Upper lobe of right lung (tissue), 1 donor: ENCODE measurements around the gene ABCD3. TPM values are rescaled to one million over a fixed set of nuclear protein-coding genes. Genes with fewer than 3 reads are reported as not detected.
"Not testable (repeated sequence)": the region's sequence is repeated elsewhere in the genome, so short reads cannot be mapped to it uniquely, and the experiment has no call there.

Source experiments
- ATAC-seq: fragments of 200-7000 bp; cut with Tn5 transposase; one replicate; pipeline ENCODE4 v1.9.1; 2020; ENCODE audit warnings: mild to moderate bottlenecking, moderate library complexity
- DNase-seq: peaks from one replicate; pipeline ENCODE4 v3.0.0-alpha.2; 2020
- H3K27ac ChIP-seq: fragments of 200-600 bp; one replicate; pipeline ENCODE4 v1.8.0; 2022
- H3K27me3 ChIP-seq: fragments of 200-600 bp; one replicate; pipeline ENCODE4 v1.8.0; 2022; ENCODE audit warnings: mild to moderate bottlenecking
- H3K36me3 ChIP-seq: fragments of 200-600 bp; one replicate; pipeline ENCODE4 v1.8.0; 2022
- H3K4me1 ChIP-seq: fragments of 200-600 bp; one replicate; pipeline ENCODE4 v1.8.0; 2022
- H3K4me3 ChIP-seq: fragments of 200-600 bp; one replicate; pipeline ENCODE4 v1.8.0; 2022; ENCODE audit warnings: mild to moderate bottlenecking
- H3K9me3 ChIP-seq: fragments of 200-600 bp; one replicate; pipeline ENCODE4 v1.8.0; 2022
- intact Hi-C: fragments of 100-400 bp; cut with DNase I; formaldehyde crosslinking; loops from one replicate; pipeline ENCODE4 v1.11.0; 2022
- long read RNA-seq: library from polyadenylated mRNA; unstranded; transcript quantifications from one replicate; pipeline ENCODE4 v2.0.0, GENCODE V29; 2021
- total RNA-seq: library from RNA; stranded (reverse); fragmentation: NEBNext Ultra II Directional; extraction: Animal tissue kit (Norgen Biotek cat#: 25700); gene quantifications from one replicate; pipeline ENCODE4 v1.2.1, GENCODE V29; 2021
- TF ChIP-seq, protein P1 (sequence below): fragments of 200-600 bp; IDR thresholded peaks from one replicate; pipeline ENCODE4 v1.8.0; 2022; ENCODE audit warnings: antibody characterized with exemption
- donor health status: DM: no; HTN: yes; CAD: no; lungs with severe emphysema.

Gene ABCD3
- total RNA-seq, result 50.9 TPM
- long read RNA-seq, transcript ABCD3-202 (23 exons, 3,538 nt), result major isoform, 42 of 58 reads
- long read RNA-seq, partial matches to known transcripts, result 5 of 58 reads
- long read RNA-seq, other reads (novel, unspliced or antisense), result 11 of 58 reads

DNA sequence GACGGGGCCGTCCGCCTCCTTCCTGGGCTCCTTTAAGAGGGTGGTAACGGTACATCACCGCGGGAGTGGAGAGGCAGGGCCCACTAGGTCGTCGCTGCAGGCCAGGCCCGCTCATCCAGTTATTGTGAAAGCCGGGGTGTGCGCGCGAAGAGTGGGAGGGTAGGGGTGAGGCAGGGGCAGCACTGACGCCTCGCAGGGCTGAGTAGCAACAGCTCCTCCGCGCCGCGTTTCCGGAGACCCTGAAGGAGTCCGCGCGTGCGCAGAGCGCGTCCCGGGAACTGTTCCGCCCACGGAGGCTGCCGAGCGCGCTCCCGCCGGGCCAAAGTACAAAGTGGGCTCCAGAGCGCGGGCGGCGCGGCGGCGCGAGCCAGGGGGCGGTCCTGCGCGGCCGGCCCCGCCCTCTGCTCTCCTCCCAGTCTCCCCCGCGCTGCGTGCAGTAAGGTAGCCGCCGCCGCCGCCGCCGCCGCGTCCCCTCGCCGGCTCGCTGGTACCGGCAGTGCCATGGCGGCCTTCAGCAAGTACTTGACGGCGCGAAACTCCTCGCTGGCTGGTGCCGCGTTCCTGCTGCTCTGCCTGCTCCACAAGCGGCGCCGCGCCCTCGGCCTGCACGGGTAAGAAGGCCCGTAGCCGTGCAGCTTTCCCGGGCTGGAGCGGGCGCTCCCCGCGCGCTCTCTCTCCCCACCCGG lies at the start of gene ABCD3:
Gene ABCD3, plus strand, starts transcription at position 412 of the 686 bp plus-strand sequence. Its CDS starts 90 bp downstream, at position 502.
- intact Hi-C loops, result no loop called here
- peak; percentile 98 for ATAC-seq
- TF ChIP-seq, protein P1, sequence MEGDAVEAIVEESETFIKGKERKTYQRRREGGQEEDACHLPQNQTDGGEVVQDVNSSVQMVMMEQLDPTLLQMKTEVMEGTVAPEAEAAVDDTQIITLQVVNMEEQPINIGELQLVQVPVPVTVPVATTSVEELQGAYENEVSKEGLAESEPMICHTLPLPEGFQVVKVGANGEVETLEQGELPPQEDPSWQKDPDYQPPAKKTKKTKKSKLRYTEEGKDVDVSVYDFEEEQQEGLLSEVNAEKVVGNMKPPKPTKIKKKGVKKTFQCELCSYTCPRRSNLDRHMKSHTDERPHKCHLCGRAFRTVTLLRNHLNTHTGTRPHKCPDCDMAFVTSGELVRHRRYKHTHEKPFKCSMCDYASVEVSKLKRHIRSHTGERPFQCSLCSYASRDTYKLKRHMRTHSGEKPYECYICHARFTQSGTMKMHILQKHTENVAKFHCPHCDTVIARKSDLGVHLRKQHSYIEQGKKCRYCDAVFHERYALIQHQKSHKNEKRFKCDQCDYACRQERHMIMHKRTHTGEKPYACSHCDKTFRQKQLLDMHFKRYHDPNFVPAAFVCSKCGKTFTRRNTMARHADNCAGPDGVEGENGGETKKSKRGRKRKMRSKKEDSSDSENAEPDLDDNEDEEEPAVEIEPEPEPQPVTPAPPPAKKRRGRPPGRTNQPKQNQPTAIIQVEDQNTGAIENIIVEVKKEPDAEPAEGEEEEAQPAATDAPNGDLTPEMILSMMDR, result no peak
- Histone ChIP-seq H3K4me1 (peaks cover 25% of the 10 kb centered on the region), H3K27ac (peak within 1 kb of the TSS; percentile 93), H3K36me3 (no peaks in the 10 kb centered on the region), H3K27me3 (no peaks in the 10 kb centered on the region), H3K9me3 (no peaks in the 10 kb centered on the region), H3K4me3 (peak within 1 kb of the TSS; percentile 88)
- DNase-seq, result peak; percentile 99

DNA sequence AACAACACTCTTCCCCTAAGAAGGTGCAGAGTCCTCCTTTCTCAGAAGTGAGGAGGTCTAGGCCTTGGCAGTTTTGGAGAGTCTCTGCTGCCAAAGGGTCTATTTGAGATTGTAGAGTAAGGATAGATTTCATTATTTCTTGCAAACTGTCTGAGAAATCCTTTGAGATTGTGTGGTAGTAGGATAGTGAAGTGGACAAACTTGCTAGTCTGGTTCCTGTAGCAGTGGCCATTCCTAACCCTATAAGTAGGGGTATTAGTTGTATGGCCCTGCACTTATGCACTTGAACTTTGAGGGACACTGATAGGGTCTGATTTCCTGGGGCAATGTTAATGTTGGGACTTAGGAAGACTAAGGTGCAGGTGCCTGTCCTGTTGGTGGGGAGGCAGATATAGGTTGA lies 45.4 kb upstream of the ABCD3 start:
- DNase-seq, H3K4me3 ChIP-seq, intact Hi-C loops, H3K4me1 ChIP-seq, H3K27ac ChIP-seq, H3K27me3 ChIP-seq, H3K36me3 ChIP-seq, H3K9me3 ChIP-seq, ATAC-seq: not testable (repeated sequence)

DNA sequence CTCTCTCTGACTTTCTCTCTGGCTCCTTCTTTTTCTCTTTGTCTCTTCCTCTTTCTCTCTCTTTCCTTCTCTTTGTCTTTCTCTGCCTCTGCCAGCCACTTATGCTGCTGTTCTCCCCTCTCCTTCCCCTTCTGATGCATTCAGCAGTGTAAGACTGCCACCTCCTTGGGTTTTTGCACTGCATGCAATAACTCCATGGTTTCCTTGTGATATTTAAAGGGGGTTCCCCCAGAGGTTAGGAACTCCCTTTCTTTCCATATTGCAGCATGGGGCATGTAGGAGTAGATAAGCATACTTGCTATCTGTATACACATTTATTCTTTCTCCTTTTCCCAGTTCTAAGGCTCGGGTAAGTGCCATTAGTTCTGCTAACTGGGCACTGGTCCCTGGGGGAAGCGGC lies 44.9 kb upstream of the ABCD3 start:
- H3K27me3 ChIP-seq, DNase-seq, H3K4me1 ChIP-seq, H3K27ac ChIP-seq, intact Hi-C loops, ATAC-seq, H3K4me3 ChIP-seq, H3K36me3 ChIP-seq, H3K9me3 ChIP-seq: not testable (repeated sequence)

DNA sequence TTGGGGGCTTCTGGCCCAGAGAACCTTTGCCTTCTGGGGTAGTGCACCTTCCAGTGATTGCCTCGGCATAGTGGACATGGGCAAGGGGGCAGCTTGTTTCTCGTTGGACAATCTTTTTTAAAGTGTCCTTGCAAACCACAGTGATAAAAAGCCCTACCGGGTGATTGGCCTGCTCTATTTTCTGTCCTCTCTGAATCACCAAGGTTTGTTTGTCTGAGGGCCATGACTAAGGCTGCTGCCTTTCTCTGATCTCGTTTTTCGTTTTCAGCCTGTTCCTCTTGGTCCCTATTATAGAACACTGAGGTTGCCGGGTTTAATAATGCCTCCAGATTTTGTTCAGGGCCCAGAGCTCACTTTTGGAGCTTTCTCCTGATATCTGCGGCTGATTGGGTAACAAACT lies 42.5 kb upstream of the ABCD3 start:
- H3K27ac ChIP-seq, H3K9me3 ChIP-seq, H3K4me3 ChIP-seq, intact Hi-C loops, H3K36me3 ChIP-seq, ATAC-seq, DNase-seq, H3K27me3 ChIP-seq, H3K4me1 ChIP-seq: not testable (repeated sequence)

DNA sequence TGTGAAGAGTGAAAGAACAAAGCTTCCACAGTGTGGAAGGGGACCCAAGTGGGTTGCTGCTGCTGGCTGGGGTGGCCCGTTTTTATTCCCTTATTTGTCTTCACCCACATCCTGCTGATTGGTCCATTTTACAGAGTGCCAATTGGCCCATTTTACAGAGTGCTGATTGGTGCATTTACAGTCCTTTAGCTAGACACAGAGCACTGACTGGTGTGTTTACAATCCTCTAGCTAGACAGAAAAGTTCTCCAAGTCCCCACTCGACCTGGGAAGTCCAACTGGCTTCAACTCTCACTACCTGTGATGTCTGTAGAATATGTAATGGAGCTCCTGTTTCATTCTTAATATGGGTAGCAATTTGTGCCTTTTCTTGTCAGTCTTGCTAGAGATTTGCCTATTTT lies 39.7 kb upstream of the ABCD3 start:
- intact Hi-C loops, H3K27ac ChIP-seq, H3K4me3 ChIP-seq, H3K36me3 ChIP-seq, ATAC-seq, H3K27me3 ChIP-seq, DNase-seq, H3K4me1 ChIP-seq, H3K9me3 ChIP-seq: not testable (repeated sequence)

DNA sequence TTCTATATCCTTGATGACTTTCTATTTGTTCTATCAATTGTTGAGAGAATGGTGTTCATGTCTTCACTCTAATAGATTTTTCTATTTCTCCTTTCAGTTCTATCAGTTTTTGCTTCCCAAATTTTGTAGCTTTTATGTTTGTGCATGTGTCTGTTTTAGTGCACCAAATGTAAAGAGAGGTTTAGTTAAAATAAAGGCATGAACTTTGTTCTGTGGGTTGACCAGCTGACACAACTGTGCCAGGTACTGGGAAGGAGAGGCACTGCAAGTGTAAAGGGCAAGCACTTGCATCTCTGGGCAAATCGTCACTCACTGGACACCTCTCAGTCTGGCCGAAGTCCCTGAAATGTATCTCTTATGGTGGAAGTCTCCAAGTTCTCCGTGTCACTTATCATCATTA lies 38.6 kb upstream of the ABCD3 start:
- ATAC-seq (no peak), DNase-seq (no peak)
- intact Hi-C loops, result no loop called here
- H3K27me3 ChIP-seq, result no peaks in the 10 kb centered on the region
- H3K9me3 ChIP-seq, result no peaks in the 10 kb centered on the region
- no peaks in the 10 kb centered on the region for H3K4me1 ChIP-seq
- no peak overlapping the region for H3K27ac ChIP-seq
- H3K36me3 ChIP-seq, result no peaks in the 10 kb centered on the region
- no peak overlapping the region for H3K4me3 ChIP-seq
- TF ChIP-seq, protein P1, result no peak

DNA sequence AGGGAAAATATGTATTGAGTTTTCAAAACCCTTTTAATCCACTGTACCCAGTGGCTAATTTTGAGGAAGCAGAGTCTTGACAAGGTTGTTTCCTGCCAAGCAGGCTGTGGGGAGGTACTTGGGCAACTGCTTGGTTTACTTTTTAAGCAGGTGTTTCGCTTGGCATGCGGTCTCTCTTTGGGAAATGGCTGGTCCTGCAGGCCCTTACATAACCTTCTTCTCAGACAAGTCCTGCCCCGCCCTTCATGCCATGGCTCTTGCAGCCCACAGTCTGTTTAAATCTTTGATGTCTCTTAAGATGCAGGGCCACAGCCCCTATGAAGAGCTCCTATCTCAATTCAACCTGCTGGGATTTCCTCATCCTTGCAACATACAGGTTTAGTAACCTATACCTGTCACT lies 36.0 kb upstream of the ABCD3 start:
- Histone ChIP-seq H3K4me1 (no peaks in the 10 kb centered on the region), H3K27ac (no peak overlapping the region), H3K27me3 (no peaks in the 10 kb centered on the region), H3K36me3 (no peaks in the 10 kb centered on the region), H3K4me3 (no peak overlapping the region), H3K9me3 (no peaks in the 10 kb centered on the region)
- intact Hi-C loops, result no loop called here
- DNase-seq, result peak; percentile 79
- TF ChIP-seq, protein P1, result no peak
- peak; percentile 88 for ATAC-seq
